ENCODE measurements around the gene PARP2. TPM values are rescaled to one million over a fixed set of nuclear protein-coding genes. Genes with fewer than 3 reads are reported as not detected.

The PARP2 gene
- total RNA-seq, 1 experiment from 2014 or later, result 38.3 TPM

- peak within 1 kb of the TSS; percentile 83 for H3K4me3 ChIP-seq (ENCODE audit: low read length)
- POLR2A ChIA-PET (ENCODE audit: unreplicated experiment), result interaction anchor here (0.6 to 0.9 kb wide), 2 partner anchors 10 to 1917 kb away, joined by 3 to 9 read pairs; no protein-coding TSS in a partner anchor
- H3F3A ChIP-seq (ENCODE audit: low read length, unreplicated experiment), result no peaks in the 10 kb centered on the region
- TF ChIP-seq CTCF (conservative IDR thresholded peaks at IDR 0.05; ENCODE audit: low read depth, low read length), result no peak
- no peak for TF ChIP-seq EZH2 (IDR thresholded peaks at IDR 0.05; ENCODE audit: low read length, unreplicated experiment)
- no peak for TF ChIP-seq EZH2phosphoT487 (IDR thresholded peaks at IDR 0.05; ENCODE audit: borderline replicate concordance, low read length)
- BruUV-seq (replicated peaks), result TSS peak; percentile 91
- peak within 1 kb of the TSS; percentile 79 for H2AFZ ChIP-seq (ENCODE audit: low read length)
- no peaks in the 10 kb centered on the region for H3K27me3 ChIP-seq (ENCODE audit: low read length)
- no peaks in the 10 kb centered on the region for H3K9me2 ChIP-seq (replicated peaks; ENCODE audit: low read length)
- peaks cover 46% of the 10 kb centered on the region for H3K79me2 ChIP-seq (ENCODE audit: low read length)
- H3K36me3 ChIP-seq (ENCODE audit: low read depth, low read length), result peaks cover 8% of the 10 kb centered on the region; the same call in 1 of the 2 replicates
- peak within 1 kb of the TSS; percentile 91 for H3K4me2 ChIP-seq (ENCODE audit: low read length)
- intact Hi-C loops (cut with micrococcal nuclease), result loop anchor here (1.0 kb wide), 1 partner anchor 10 kb away; the partner anchor contains the start of gene PARP2
- H3K27ac ChIP-seq (ENCODE audit: low read length), result peak within 1 kb of the TSS; percentile 26
- DNase-seq (peak; percentile 94), ATAC-seq (peak; percentile 97)
- CTCF ChIA-PET, result no interaction called here
- no peaks in the 10 kb centered on the region; the same call in 1 of the 2 replicates for H4K20me1 ChIP-seq (ENCODE audit: low read length)
- peak within 1 kb of the TSS; percentile 82 for H3K9ac ChIP-seq (ENCODE audit: low read length)
- H3K4me1 ChIP-seq (ENCODE audit: insufficient read depth, low read length), result peaks cover 10% of the 10 kb centered on the region
- no peaks in the 10 kb centered on the region for H3K9me3 ChIP-seq (ENCODE audit: low read length)
Measured at GRCh38 chr14:20332788-20333493, 10.5 kb upstream of the PARP2 start, which contains the start of gene CCNB1IP1. Gene CCNB1IP1, minus strand, starts transcription at chr14:20333279. Its CDS starts 16,756 bp downstream, at chr14:20316523.

- TF ChIP-seq EZH2 (IDR thresholded peaks at IDR 0.05; ENCODE audit: low read length, unreplicated experiment) (no peak), CTCF (conservative IDR thresholded peaks at IDR 0.05; ENCODE audit: low read depth, low read length) (no peak), EZH2phosphoT487 (IDR thresholded peaks at IDR 0.05; ENCODE audit: borderline replicate concordance, low read length) (no peak)
- CTCF ChIA-PET, result no interaction called here
- intact Hi-C loops (cut with micrococcal nuclease), result loop anchor here (1.0 kb wide), 1 partner anchor 10 kb away; the partner anchor contains the start of gene PARP2
- Histone ChIP-seq H3K9ac (ENCODE audit: low read length) (no peak overlapping the region; the same call in 1 of the 2 replicates), H3F3A (ENCODE audit: low read length, unreplicated experiment) (no peaks in the 10 kb centered on the region), H4K20me1 (ENCODE audit: low read length) (no peaks in the 10 kb centered on the region; the same call in 1 of the 2 replicates), H3K4me1 (ENCODE audit: insufficient read depth, low read length) (peaks cover 10% of the 10 kb centered on the region), H3K27ac (ENCODE audit: low read length) (no peak overlapping the region), H3K79me2 (ENCODE audit: low read length) (peaks cover 45% of the 10 kb centered on the region), H3K4me2 (ENCODE audit: low read length) (peak overlapping the region; percentile 91), H3K4me3 (ENCODE audit: low read length) (peak overlapping the region; percentile 83), H3K27me3 (ENCODE audit: low read length) (no peaks in the 10 kb centered on the region), H3K9me3 (ENCODE audit: low read length) (no peaks in the 10 kb centered on the region), H3K9me2 (replicated peaks; ENCODE audit: low read length) (no peaks in the 10 kb centered on the region), H2AFZ (ENCODE audit: low read length) (peak overlapping the region; percentile 79), H3K36me3 (ENCODE audit: low read depth, low read length) (peaks cover 8% of the 10 kb centered on the region; the same call in 1 of the 2 replicates)
- BruUV-seq (replicated peaks), result no TSS peak
- no peak for DNase-seq
- POLR2A ChIA-PET (ENCODE audit: unreplicated experiment), result interaction anchor here (0.6 to 1.0 kb wide), 2 partner anchors 10 to 1916 kb away, joined by 3 to 6 read pairs; partner anchors contain the start of gene PARP2
- no peak for ATAC-seq
Measured at GRCh38 chr14:20333494-20333841, 10.0 kb upstream of the PARP2 start.

Measured in PC-3 (cell line).